NCI-H2029 treated with DMSO at 0.1 percent for 48 hours (cell line): ENCODE results near the gene NLRP7.
"Not testable (repeated sequence)": the region's sequence is repeated elsewhere in the genome, so short reads cannot be mapped to it uniquely, and the experiment has no call there.

Experiments
- DNase-seq: peaks from one replicate; lab custom pipeline; 2025; lab: John Stamatoyannopoulos, UW

NLRP7 gene

GRCh38 chr19:54947381-54947780 is at the start of gene NLRP7:
TSS of gene NLRP7 (minus strand) at chr19:54947530.
- no peak for DNase-seq

- DNase-seq, result no peak
Observed at GRCh38 chr19:54995561-54995960, 48.2 kb upstream of the NLRP7 start.

DNA sequence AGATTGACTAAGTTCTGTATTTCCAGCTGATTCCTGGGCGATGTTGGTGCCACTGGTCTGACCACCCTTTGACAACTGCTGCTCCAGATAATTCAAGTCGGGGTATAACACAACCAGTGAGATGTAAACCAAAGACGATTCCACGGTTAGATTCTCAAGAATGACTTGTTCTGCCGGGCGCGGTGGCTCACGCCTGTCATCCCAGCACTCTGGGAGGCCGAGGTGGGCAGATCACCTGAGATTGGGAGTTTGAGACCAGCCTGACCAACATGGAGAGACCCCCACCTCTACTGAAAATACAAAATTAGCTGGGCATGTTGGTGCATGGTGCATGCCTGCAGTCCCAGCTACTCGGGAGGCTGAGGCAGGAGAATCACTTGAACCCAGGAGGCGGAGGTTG is 42.2 kb upstream of the NLRP7 start:
- DNase-seq, result not testable (repeated sequence)

DNA sequence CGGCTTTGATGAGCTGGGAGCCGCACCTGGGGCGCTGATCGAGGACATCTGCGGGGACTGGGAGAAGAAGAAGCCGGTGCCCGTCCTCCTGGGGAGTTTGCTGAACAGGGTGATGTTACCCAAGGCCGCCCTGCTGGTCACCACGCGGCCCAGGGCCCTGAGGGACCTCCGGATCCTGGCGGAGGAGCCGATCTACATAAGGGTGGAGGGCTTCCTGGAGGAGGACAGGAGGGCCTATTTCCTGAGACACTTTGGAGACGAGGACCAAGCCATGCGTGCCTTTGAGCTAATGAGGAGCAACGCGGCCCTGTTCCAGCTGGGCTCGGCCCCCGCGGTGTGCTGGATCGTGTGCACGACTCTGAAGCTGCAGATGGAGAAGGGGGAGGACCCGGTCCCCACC is 35.2 kb upstream of the NLRP7 start:
- DNase-seq, result not testable (repeated sequence)

DNA sequence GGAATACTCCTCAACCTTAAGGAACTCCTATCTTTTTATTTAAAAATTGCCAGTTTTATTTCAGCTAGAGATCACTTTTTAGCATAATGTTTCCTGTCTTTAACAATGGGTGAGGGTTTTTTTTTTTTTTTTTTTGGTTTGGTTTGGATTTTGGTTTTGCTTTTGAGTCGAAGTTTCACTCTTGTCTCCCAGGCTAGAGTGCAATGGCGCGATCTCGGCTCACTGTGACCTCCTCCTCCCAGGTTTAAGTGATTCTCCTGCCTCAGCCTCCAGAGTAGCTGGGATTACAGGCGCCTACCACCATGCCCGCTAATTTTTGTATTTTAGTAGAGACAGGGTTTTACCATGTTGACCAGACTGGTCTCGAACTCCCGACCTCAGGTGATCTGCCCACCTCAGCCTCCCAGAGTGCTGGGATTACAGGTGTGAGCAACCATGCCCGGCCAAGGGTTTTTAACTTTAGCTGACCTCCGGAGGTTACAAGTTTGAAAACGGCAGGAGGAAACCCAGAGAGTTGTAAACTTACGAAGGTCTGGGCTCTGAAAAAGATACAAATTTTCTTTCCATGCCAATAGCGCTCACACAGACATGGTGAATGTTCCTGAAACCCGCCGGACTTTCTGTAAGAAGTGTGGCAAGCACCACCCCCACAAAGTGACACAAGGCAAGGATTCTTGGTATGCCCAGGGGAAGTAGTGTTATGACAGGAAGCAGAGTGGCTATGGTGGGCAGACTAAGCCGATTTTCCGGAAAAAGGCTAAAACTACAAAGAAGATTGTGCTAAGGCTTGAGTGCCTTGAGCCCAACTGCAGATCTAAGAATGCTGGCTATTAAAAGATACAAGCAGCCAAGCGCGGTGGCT is 26.1 kb upstream of the NLRP7 start:
- not testable (repeated sequence) for DNase-seq

DNA sequence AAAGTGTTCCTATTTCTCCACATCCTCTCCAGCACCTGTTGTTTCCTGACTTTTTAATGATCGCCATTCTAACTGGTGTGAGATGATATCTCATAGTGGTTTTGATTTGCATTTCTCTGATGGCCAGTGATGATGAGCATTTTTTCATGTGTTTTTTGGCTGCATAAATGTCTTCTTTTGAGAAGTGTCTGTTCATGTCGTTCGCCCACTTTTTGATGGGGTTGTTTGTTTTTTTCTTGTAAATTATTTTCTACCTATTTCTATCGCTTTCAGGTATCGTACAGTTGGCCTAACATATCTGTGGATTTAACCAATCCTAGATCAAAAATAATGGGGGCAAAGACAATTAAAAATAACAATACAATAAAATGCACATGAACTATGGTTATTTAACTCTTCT is 24.1 kb upstream of the NLRP7 start:
- not testable (repeated sequence) for DNase-seq

GRCh38 chr19:54969647-54970046 is 22.3 kb upstream of the NLRP7 start:
- no peak for DNase-seq

GRCh38 chr19:54967611-54968010 is 20.3 kb upstream of the NLRP7 start:
- no peak for DNase-seq

DNA sequence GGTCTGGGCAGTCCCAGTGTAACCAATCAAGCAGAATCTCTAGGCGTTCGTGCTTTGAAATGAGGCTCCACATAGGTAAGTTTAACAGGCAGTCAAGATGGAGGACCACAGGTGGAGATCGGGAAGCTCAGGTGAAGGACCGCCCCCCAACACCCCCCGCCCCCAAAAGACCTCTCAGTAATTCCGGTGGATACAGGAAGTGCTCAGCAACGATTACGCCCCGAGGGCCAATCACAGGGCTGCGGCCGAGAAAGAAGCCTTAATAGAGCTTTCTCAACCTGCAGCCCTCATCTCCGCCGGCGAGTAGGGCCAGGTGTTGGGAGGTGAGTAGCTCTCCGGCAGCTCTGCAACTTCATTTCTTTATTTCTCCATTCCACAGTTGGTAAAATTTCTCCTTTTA is 17.7 kb upstream of the NLRP7 start:
- DNase-seq, result not testable (repeated sequence)

GRCh38 chr19:54959840-54960239 is 12.5 kb upstream of the NLRP7 start:
- no peak for DNase-seq

- DNase-seq, result no peak
Observed at GRCh38 chr19:54955376-54955775, 8.0 kb upstream of the NLRP7 start.

- not testable (repeated sequence) for DNase-seq
Observed at GRCh38 chr19:54953345-54953713, 6.0 kb upstream of the NLRP7 start.

- DNase-seq, result no peak
Observed at GRCh38 chr19:54952591-54953344, 5.4 kb upstream of the NLRP7 start.

DNA sequence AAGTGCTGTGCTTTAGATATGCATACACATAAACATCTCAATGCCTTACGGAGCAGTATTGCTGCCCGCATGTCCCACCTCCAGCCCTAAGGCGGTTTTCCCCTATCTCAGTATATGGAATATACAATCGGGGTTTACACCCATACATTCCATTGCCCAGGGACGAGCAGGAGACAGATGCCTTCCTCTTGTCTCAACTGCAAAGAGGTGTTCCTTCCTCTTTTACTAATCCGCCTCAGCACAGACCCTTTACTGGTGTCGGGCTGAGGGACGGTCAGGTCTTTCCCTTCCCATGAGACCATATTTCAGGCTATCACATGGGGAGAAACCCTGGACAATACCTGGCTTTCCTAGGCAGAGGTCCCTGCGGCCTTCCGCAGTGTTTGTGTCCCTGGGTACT is 3.2 kb upstream of the NLRP7 start:
- not testable (repeated sequence) for DNase-seq

DNA sequence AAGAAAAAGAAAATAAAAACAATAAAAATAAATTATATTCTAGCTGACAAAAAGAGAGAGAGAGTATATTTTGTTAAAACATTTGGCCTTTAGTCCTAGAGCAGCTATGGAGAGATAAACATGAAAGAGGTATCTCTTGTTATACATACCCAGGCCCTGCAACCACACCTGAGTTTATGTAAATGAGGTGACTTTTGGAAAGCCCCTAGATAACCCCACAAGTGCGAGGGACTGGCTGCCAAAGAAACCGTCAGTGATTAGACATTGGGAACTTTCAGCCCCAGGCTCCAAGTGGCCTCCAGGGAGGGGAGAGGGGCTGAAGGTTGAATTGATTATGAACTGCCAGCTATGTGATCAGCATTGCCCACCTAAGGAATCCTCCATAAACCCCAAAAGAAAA is 2.1 kb upstream of the NLRP7 start:
- DNase-seq, result no peak

- DNase-seq, result not testable (repeated sequence)
Observed at GRCh38 chr19:54943772-54944361, 3.5 kb downstream of the NLRP7 start.

DNA sequence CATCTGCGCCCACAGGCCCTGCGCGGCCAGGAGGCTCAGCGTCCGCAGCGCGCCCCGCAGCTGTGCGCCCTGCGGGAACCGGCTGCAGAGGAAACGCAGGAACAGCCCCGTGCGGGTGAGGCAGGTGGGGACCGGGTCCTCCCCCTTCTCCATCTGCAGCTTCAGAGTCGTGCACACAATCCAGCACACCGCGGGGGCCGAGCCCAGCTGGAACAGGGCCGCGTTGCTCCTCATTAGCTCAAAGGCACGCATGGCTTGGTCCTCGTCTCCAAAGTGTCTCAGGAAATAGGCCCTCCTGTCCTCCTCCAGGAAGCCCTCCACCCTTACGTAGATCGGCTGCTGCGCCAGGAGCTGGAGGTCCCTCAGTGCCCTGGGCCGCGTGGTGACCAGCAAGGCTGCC is 7.8 kb downstream of the NLRP7 start:
- not testable (repeated sequence) for DNase-seq

DNA sequence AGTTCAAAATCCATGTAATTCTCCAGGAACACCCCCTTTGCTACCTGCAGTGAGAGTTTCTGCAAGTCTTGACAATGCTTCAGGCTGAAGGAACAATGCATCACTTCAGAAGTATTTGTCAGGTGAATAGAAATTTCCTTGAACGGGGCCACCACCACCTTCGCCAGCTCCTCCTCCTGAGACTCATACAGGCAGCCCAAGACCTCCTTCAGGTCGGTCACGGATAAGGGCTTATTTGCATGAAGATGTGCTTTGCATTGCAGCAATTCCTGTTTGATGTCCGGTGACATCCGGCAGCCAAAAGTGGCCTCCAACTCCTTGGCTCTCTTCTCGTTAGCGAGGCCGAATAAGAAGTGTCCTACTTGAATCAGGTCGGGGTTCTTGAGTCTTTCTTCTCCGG is 8.4 kb downstream of the NLRP7 start:
- DNase-seq, result no peak

DNA sequence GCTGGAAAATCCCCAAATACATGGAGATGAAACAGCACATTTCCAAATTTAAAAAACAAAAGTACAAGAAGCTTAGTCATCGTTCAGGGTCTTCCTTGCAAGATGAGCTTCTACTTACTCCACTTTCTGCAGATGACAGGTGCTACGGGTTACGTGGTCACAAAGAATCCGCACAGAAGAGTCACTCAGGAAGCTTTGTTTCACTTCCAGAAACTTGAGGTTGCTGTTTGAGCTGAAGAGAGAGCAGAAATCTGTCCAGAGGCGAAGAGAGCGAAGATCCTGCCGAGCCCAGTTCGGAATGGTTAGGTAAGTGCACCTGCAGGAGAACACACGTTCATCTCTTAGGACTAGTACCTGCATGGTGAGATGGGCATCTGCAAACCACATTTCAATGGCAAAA is 9.4 kb downstream of the NLRP7 start:
- no peak for DNase-seq

- DNase-seq, result no peak
Observed at GRCh38 chr19:54928299-54928698, 19.0 kb downstream of the NLRP7 start.

DNA sequence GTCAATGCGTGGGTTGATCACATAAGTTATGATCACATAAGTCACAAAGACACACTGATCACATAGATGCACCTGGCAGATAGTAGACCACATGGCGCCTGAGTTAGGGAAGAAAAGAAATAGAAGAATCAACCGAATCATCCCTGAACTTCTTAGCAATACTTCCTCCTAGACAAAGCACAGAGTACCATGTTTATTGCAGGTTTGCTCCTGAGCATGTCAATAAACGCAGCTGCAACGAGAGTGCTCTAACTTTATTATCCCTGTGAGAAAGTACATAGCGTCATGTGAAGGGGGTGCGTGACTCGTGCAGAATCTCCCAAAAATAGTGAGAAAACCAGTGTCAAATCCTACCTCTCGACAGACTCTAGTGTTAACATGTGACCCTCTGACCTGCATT is 24.1 kb downstream of the NLRP7 start:
- no peak for DNase-seq

DNA sequence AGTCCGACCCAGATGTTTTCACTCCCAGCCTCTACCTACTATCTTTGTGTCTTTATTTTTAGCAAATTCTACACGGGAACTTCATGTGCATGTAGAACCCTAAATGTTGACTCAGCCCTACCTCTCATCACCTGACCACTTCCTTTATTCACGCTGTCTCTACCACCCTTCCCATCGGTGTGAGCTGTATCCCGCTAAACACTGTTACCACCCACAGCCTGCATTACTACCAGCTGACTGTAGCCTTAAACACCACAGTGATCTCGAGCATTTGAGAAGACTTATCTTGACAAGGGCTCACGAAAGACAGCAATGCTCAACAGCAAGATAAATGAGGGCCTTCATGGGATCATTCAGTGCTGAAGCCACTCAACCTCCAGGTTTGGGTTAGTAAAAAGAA is 26.2 kb downstream of the NLRP7 start:
- no peak for DNase-seq
